Ishikawa (cell line): ENCODE results near the gene PAIP2.

ENCODE experiments used
- EP300 ChIP-seq: IDR thresholded peaks from 2 replicates; pipeline ENCODE4 v1.6.1; 2012; ENCODE audit warnings: borderline replicate concordance
- FOXM1 ChIP-seq: IDR thresholded peaks from 2 replicates; pipeline ENCODE4 v1.6.1; 2012; ENCODE audit warnings: low read depth, borderline replicate concordance
- MAX ChIP-seq: IDR thresholded peaks from 2 replicates; pipeline ENCODE4 v1.6.1; 2012
- NFIC ChIP-seq: IDR thresholded peaks from 2 replicates; pipeline ENCODE4 v1.6.1; 2012
- RAD21 ChIP-seq: IDR thresholded peaks from 2 replicates; pipeline ENCODE4 v1.6.1; 2012; ENCODE audit warnings: low read depth
- REST ChIP-seq: IDR thresholded peaks from 2 replicates; pipeline ENCODE4 v1.6.1; 2012; ENCODE audit warnings: low read depth, mild to moderate bottlenecking
- TF ChIP-seq, protein P1 (sequence below): IDR thresholded peaks from 2 replicates; pipeline ENCODE4 v1.6.1; 2012

DNA sequence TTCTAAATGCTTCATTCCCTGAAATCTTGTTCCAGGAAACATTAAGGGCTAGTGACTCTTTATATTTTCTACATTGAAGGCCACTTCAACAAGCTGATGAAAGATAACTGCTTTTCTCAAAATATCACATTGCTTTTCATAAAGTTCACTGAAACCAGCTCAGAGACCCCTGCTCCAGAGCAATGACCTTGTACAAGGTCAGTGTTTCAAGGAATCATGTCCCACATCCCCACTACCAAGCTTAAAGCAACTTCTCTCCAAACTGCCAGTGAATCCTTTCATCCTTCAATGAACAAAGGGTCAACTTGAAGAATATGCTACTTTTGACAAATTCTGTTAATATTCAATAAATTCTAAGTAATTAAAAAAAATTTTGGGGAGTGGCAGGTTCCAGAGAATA is 74.2 kb downstream of the PAIP2 start:
- TF ChIP-seq, protein P1, sequence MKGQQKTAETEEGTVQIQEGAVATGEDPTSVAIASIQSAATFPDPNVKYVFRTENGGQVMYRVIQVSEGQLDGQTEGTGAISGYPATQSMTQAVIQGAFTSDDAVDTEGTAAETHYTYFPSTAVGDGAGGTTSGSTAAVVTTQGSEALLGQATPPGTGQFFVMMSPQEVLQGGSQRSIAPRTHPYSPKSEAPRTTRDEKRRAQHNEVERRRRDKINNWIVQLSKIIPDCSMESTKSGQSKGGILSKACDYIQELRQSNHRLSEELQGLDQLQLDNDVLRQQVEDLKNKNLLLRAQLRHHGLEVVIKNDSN: no peak
- TF ChIP-seq FOXM1 (no peak), EP300 (no peak), REST (no peak), RAD21 (no peak), NFIC (no peak), MAX (no peak)
